ENCODE results near the gene HADHA.

The HADHA gene

GRCh38 chr2:26144953-26145680 lies 99.3 kb downstream of the HADHA start:
- peak; percentile 52 for TF ChIP-seq ZNF384 (IDR thresholded peaks at IDR 0.05)
- no peak for TF ChIP-seq BHLHE40 (IDR thresholded peaks at IDR 0.05; ENCODE audit: borderline replicate concordance)
- TF ChIP-seq TARDBP (IDR thresholded peaks at IDR 0.05): no peak
- no peak for TF ChIP-seq FOXM1 (IDR thresholded peaks at IDR 0.05; ENCODE audit: borderline replicate concordance)
- CTCF ChIA-PET: interaction anchor here (0.6 to 1.4 kb wide), 5 partner anchors 57 to 194 kb away, joined by 3 to 9 read pairs (median 6); no protein-coding TSS in a partner anchor
- peak; percentile 70 for DNase-seq (ENCODE audit: extremely low spot score)
- POLR2A ChIA-PET: no interaction called here

DNA sequence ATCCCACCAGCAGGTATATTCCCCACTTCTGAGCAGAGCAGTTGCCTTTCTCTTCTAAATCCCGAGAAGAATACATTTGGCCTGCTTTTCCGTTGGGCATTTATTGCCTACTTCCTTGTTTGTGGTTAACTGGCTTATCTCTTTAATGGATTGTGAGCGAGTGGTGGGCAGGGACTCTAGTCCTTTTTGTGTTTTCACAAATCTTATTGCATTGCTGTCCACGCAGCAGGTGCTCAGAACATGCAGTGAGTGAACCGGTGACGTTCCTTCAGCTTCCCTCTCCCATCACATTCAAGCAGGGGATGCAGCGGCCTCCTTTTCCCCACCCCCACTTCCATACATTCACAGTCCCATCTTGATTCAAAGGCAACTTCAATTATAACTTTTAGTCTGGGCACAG lies 100.4 kb downstream of the HADHA start:
- POLR2A ChIA-PET: no interaction called here

DNA sequence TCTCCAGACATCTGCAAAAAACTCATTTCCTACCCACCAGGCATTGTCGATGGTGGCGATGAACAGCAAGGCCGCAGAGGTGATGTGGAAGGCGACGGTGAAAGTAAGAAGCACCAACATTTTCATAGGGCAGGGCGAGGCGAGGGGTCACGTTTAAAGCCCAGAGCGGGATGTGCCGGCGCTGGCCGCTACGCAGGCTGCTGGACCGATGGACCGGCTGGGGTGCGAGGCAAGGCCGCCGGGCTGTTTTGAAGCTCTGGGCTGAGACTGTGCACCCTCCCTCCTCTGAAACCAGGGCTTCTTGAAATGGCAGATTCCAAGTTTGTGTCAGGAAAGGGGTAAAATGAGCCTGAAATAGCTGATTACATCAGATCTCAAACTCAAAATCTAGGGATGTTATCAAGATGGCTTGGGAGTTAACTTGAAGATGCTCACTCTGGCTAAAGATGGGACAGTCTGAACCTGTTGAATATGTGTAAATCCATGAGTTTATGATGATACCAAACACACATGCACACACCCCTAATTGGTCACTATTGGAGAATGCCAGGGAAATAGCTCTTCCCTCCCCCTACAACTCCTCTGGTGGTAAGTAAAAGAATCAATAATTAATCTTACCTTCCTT lies 103.2 kb downstream of the HADHA start:
- TF ChIP-seq HDGF (IDR thresholded peaks at IDR 0.05; ENCODE audit: borderline replicate concordance) (no peak), FOXA1 (IDR thresholded peaks at IDR 0.05) (no peak), ARNT (IDR thresholded peaks at IDR 0.05) (no peak), SP1 (IDR thresholded peaks at IDR 0.05) (no peak), L3MBTL2 (conservative IDR thresholded peaks at IDR 0.05) (no peak), SUZ12 (IDR thresholded peaks at IDR 0.05) (no peak), NFRKB (IDR thresholded peaks at IDR 0.05) (no peak), LEF1 (IDR thresholded peaks at IDR 0.05; ENCODE audit: borderline replicate concordance) (no peak), FOXM1 (IDR thresholded peaks at IDR 0.05; ENCODE audit: borderline replicate concordance) (no peak), ZNF384 (IDR thresholded peaks at IDR 0.05) (no peak)
- TF ChIP-seq, protein P1, sequence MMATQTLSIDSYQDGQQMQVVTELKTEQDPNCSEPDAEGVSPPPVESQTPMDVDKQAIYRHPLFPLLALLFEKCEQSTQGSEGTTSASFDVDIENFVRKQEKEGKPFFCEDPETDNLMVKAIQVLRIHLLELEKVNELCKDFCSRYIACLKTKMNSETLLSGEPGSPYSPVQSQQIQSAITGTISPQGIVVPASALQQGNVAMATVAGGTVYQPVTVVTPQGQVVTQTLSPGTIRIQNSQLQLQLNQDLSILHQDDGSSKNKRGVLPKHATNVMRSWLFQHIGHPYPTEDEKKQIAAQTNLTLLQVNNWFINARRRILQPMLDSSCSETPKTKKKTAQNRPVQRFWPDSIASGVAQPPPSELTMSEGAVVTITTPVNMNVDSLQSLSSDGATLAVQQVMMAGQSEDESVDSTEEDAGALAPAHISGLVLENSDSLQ (IDR thresholded peaks at IDR 0.05): no peak
- DNase-seq (ENCODE audit: extremely low spot score): no peak
- ChIA-PET CTCF (interaction anchor here (0.7 to 1.4 kb wide), 3 partner anchors 151 to 286 kb away, joined by 3 read pairs; no protein-coding TSS in a partner anchor), POLR2A (no interaction called here)

More for the DNA sequence above, 100.4 kb downstream of the HADHA start:
- no peak for DNase-seq (ENCODE audit: extremely low spot score)
- TF ChIP-seq SP1 (IDR thresholded peaks at IDR 0.05): no peak
- TF ChIP-seq FOXM1 (IDR thresholded peaks at IDR 0.05; ENCODE audit: borderline replicate concordance): no peak
- TF ChIP-seq FOXA1 (IDR thresholded peaks at IDR 0.05): no peak
- no peak for TF ChIP-seq FOXK2 (IDR thresholded peaks at IDR 0.05)
- TF ChIP-seq LEF1 (IDR thresholded peaks at IDR 0.05; ENCODE audit: borderline replicate concordance): no peak
- TF ChIP-seq ARNT (IDR thresholded peaks at IDR 0.05): no peak
- TF ChIP-seq SUZ12 (IDR thresholded peaks at IDR 0.05): no peak
- CTCF ChIA-PET: interaction anchor here (0.6 to 1.2 kb wide), 2 partner anchors 56 to 325 kb away, joined by 3 read pairs; no protein-coding TSS in a partner anchor

All from HEK293T (cell line).